Measurements from ENCODE around the gene TTC22. TPM values are rescaled to one million over a fixed set of nuclear protein-coding genes. Genes with fewer than 3 reads are reported as not detected.

TTC22 gene
- total RNA-seq, 1 experiment from 2014 or later, result 0.59 TPM

- H3K4me1 Mint-ChIP-seq, result peaks cover 23 to 33% of the 10 kb centered on the region in 2 experiments
- no peak overlapping the region for H3K9ac ChIP-seq (ENCODE audit: extremely low read depth, insufficient read length, low read length)
- no peak overlapping the region for H2BK15ac ChIP-seq (ENCODE audit: low read depth, low read length)
Measured at GRCh38 chr1:54798769-54799641, 2.1 kb downstream of the TTC22 start.

More at GRCh38 chr1:54798769-54799641, 2.1 kb downstream of the TTC22 start:
- no peak overlapping the region for H3K14ac ChIP-seq (ENCODE audit: insufficient read depth, low read length)
- no peak overlapping the region for H4K8ac ChIP-seq (replicated peaks; ENCODE audit: insufficient read length, low read depth, low read length)
- H3K27ac Mint-ChIP-seq, result no peak overlapping the region
- H3K79me2 ChIP-seq (ENCODE audit: insufficient read depth, low read length), result no peaks in the 10 kb centered on the region
- no peak for TF ChIP-seq CTCF (conservative IDR thresholded peaks at IDR 0.05)
- H3K4ac ChIP-seq (ENCODE audit: low read depth, low read length), result no peak overlapping the region
- no peak overlapping the region for H2BK12ac ChIP-seq (ENCODE audit: insufficient read length, low read depth, low read length)
- no peaks in the 10 kb centered on the region for H3K23me2 ChIP-seq (ENCODE audit: insufficient read length, low read depth, low read length, poor library complexity, severe bottlenecking)
- H3K79me1 ChIP-seq (ENCODE audit: insufficient read depth, low read depth, low read length, poor library complexity, severe bottlenecking), result no peaks in the 10 kb centered on the region
- no peak overlapping the region for H2AK5ac ChIP-seq (ENCODE audit: insufficient read length, low read length)
- H2BK5ac ChIP-seq (ENCODE audit: insufficient read length, low read length), result no peak overlapping the region
- H4K5ac ChIP-seq (ENCODE audit: insufficient read length, low read depth, low read length), result no peak overlapping the region
- H3K27me3 Mint-ChIP-seq (ENCODE audit: low read depth), result peaks cover 28% of the 10 kb centered on the region
- H2BK20ac ChIP-seq (ENCODE audit: low read depth, low read length, poor library complexity, severe bottlenecking), result no peak overlapping the region
- H2AFZ ChIP-seq (ENCODE audit: low read length), result no peak overlapping the region
- DNase-seq, result no peak
- no peak overlapping the region for H4K91ac ChIP-seq (ENCODE audit: insufficient read length, low read depth, low read length)
- H3K36me3 Mint-ChIP-seq (ENCODE audit: insufficient read depth in 1 of 3, low read depth in 3 of 3), result no peaks in the 10 kb centered on the region
- H3K27ac ChIP-seq (ENCODE audit: insufficient read length, low read depth, low read length), result no peak overlapping the region
- no peaks in the 10 kb centered on the region for H3K9me3 Mint-ChIP-seq
- H3K9me3 ChIP-seq (ENCODE audit: control insufficient read depth, low read depth, low read length), result no peaks in the 10 kb centered on the region
- H2BK120ac ChIP-seq (ENCODE audit: low read depth, low read length, poor library complexity, severe bottlenecking), result no peak overlapping the region
- no peak overlapping the region for H3K18ac ChIP-seq (ENCODE audit: insufficient read length, low read depth, low read length)
- no peak overlapping the region for H3K23ac ChIP-seq (ENCODE audit: insufficient read length, low read depth, low read length)
- no peaks in the 10 kb centered on the region for H4K20me1 ChIP-seq (ENCODE audit: control insufficient read depth, insufficient read depth, insufficient read length)
- no peak overlapping the region for H3K4me2 ChIP-seq (ENCODE audit: insufficient read depth, insufficient read length, low read length)
- no peaks in the 10 kb centered on the region; the same call in 1 of the 2 replicates for H3K4me1 ChIP-seq (ENCODE audit: insufficient read depth, low read length)
- H3K4me3 Mint-ChIP-seq, result no peak overlapping the region
- H3T11ph ChIP-seq (ENCODE audit: low read length), result no peak overlapping the region
- no CpG with 5 or more reads among the region's 6 CpGs for WGBS (ENCODE audit: extremely low coverage, insufficient read length, low lambda C conversion rate)
- H3K27me3 ChIP-seq (ENCODE audit: insufficient read depth, low read length), result no peaks in the 10 kb centered on the region; the same call in 1 of the 2 replicates
- H3K56ac ChIP-seq (ENCODE audit: insufficient read length, low read depth, low read length), result no peak overlapping the region
